Erythroblast (primary cell): ENCODE results near the gene PRRG4.

ENCODE experiments used
- GATA1 ChIP-seq: IDR thresholded peaks from 2 replicates; pipeline ENCODE4 v1.6.1; 2011; ENCODE audit warnings: low read depth, mild to moderate bottlenecking, control low read depth, low read length, moderate library complexity
- POLR2A ChIP-seq: IDR thresholded peaks from 2 replicates; pipeline ENCODE4 v1.6.1; 2011; ENCODE audit warnings: mild to moderate bottlenecking, low read length

- no peak for TF ChIP-seq POLR2A
- no peak for TF ChIP-seq GATA1
Observed at GRCh38 chr11:32831221-32831620, 1.5 kb downstream of the PRRG4 start.
